ENCODE measurements around the gene BCR.

DNA sequence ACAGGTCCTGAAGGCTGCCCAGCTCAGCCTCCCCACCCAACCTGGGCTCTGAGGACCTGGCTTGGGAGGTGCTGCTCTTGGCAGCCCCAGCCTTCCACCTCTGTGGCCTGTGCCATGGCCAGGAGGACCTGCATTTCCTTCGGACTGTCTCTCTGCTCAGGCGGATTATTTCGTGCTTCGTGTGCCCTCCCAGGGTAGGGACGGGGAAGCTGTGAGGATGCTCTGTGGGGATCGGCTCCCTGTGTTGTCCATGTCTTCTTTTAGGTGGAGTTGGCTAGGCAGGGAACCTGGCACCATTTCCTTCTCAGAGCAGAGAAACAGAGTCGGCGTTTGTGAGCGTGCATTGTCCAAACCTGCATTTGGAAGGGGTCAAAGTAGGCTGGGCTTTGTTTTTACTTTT, 34.1 kb downstream of the BCR start:
- no peak for TF ChIP-seq ZNF274 (IDR thresholded peaks at IDR 0.05; ENCODE audit: low read depth, low read length)
- no peak for TF ChIP-seq SUZ12 (IDR thresholded peaks at IDR 0.05; ENCODE audit: extremely low read depth, insufficient read depth, insufficient read length)

Measured in NT2/D1 (cell line).